HepG2 (cell line): Measurements from ENCODE around the gene TRIM25. TPM values are rescaled to one million over a fixed set of nuclear protein-coding genes. Genes with fewer than 3 reads are reported as not detected.

Experiments
- E2F5 ChIP-seq: sonication (generic); formaldehyde crosslinking; conservative IDR thresholded peaks from 2 replicates; pipeline ENCODE4 v1.4.0; 2020; ENCODE audit warnings: missing genetic modification reagents
- FOXA3 ChIP-seq: IDR thresholded peaks from 2 replicates; pipeline ENCODE4 v1.6.1; 2016; ENCODE audit warnings: missing genetic modification reagents, missing compliant biosample characterization
- RXRB ChIP-seq: IDR thresholded peaks from 2 replicates; pipeline ENCODE4 v1.6.1; 2016; ENCODE audit warnings: borderline replicate concordance, missing genetic modification reagents, missing compliant biosample characterization
- SSRP1 ChIP-seq: IDR thresholded peaks from 2 replicates; pipeline ENCODE4 v1.6.1; 2016; ENCODE audit warnings: control low read depth
- TFDP2 ChIP-seq: sonication (generic); formaldehyde crosslinking; IDR thresholded peaks from 2 replicates; pipeline ENCODE4 v1.4.0; 2020; ENCODE audit warnings: missing genetic modification reagents
- ZBTB7A ChIP-seq: sonication (generic); formaldehyde crosslinking; IDR thresholded peaks from 2 replicates; pipeline ENCODE4 v1.8.0; 2022; ENCODE audit warnings: mild to moderate bottlenecking, missing genetic modification reagents
- ZNF12 ChIP-seq: sonication (generic); formaldehyde crosslinking; IDR thresholded peaks from 2 replicates; pipeline ENCODE4 v1.5.0; 2020; ENCODE audit warnings: missing genetic modification reagents
- ZNF556 ChIP-seq: sonication (generic); formaldehyde crosslinking; IDR thresholded peaks from 2 replicates; pipeline ENCODE4 v1.4.0; 2020; ENCODE audit warnings: mild to moderate bottlenecking, missing genetic modification reagents, borderline replicate concordance
- ZNF558 ChIP-seq: sonication (generic); formaldehyde crosslinking; IDR thresholded peaks from 2 replicates; pipeline ENCODE4 v1.9.0; 2022; ENCODE audit warnings: mild to moderate bottlenecking, missing genetic modification reagents, borderline replicate concordance
- ZNF710 ChIP-seq: sonication (generic); formaldehyde crosslinking; IDR thresholded peaks from 2 replicates; pipeline ENCODE4 v1.5.0; 2020; ENCODE audit warnings: mild to moderate bottlenecking, missing genetic modification reagents, borderline replicate concordance
- ZNF816 ChIP-seq: sonication (generic); formaldehyde crosslinking; IDR thresholded peaks from 2 replicates; pipeline ENCODE4 v1.8.0; 2022; ENCODE audit warnings: missing genetic modification reagents, mild to moderate bottlenecking, borderline replicate concordance
- ZSCAN30 ChIP-seq: sonication (generic); formaldehyde crosslinking; IDR thresholded peaks from 2 replicates; pipeline ENCODE4 v1.5.0; 2020; ENCODE audit warnings: mild to moderate bottlenecking, missing genetic modification reagents
- polyA plus RNA-seq, 8 experiments: library from polyadenylated mRNA; depleted of rRNA in 3 of 8; stranded (reverse) in 7 of 8; unstranded in 1 of 8; fragments of >200 nt; fragmentation: Illumina TruSeq in 4 of 8; extraction: Trizol in 4 of 8; gene quantifications; 2 replicates each; pipeline versions ENCODE4 v1.2.1 to v1.2.3, GENCODE V29; 2011 to 2016; ENCODE audit warnings: low read depth in 4 of 8, missing spikeins in 1 of 8, mixed read lengths in 1 of 8; ENCODE audit not compliant: insufficient read depth in 1 of 8
- total RNA-seq, 5 experiments: library from RNA; depleted of rRNA; stranded (reverse); fragments of >200 nt; fragmentation: Illumina TruSeq; extraction: Trizol; gene quantifications; 2 replicates each; pipeline ENCODE4 v1.2.3, GENCODE V29; 2016; ENCODE audit warnings: low read depth in 1 of 5
- TF ChIP-seq, protein P1 (sequence below), 2 experiments: fragments of 450-650 bp in 1 of 2; sonication (generic) in 1 of 2; formaldehyde crosslinking in 1 of 2; IDR thresholded peaks; 2 replicates each; pipeline versions ENCODE4 v1.6.1 to v1.8.0; 2016 to 2022; ENCODE audit warnings: antibody characterized with exemption in 1 of 2, mild to moderate bottlenecking in 1 of 2, missing genetic modification reagents in 1 of 2
- TF ChIP-seq, protein P2 (sequence below): IDR thresholded peaks from 2 replicates; pipeline ENCODE4 v1.6.1; 2018; ENCODE audit warnings: missing genetic modification reagents

TRIM25 gene
- total and polyA plus RNA-seq, 2 of the 13 experiments (the other 11 are each of a cell fraction or from before 2014, with no cell fraction given): 30.8 to 42.2 TPM

- TF ChIP-seq, protein P1, sequence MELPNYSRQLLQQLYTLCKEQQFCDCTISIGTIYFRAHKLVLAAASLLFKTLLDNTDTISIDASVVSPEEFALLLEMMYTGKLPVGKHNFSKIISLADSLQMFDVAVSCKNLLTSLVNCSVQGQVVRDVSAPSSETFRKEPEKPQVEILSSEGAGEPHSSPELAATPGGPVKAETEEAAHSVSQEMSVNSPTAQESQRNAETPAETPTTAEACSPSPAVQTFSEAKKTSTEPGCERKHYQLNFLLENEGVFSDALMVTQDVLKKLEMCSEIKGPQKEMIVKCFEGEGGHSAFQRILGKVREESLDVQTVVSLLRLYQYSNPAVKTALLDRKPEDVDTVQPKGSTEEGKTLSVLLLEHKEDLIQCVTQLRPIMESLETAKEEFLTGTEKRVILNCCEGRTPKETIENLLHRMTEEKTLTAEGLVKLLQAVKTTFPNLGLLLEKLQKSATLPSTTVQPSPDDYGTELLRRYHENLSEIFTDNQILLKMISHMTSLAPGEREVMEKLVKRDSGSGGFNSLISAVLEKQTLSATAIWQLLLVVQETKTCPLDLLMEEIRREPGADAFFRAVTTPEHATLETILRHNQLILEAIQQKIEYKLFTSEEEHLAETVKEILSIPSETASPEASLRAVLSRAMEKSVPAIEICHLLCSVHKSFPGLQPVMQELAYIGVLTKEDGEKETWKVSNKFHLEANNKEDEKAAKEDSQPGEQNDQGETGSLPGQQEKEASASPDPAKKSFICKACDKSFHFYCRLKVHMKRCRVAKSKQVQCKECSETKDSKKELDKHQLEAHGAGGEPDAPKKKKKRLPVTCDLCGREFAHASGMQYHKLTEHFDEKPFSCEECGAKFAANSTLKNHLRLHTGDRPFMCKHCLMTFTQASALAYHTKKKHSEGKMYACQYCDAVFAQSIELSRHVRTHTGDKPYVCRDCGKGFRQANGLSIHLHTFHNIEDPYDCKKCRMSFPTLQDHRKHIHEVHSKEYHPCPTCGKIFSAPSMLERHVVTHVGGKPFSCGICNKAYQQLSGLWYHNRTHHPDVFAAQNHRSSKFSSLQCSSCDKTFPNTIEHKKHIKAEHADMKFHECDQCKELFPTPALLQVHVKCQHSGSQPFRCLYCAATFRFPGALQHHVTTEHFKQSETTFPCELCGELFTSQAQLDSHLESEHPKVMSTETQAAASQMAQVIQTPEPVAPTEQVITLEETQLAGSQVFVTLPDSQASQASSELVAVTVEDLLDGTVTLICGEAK (IDR thresholded peaks at IDR 0.05): no peak
- TF ChIP-seq, protein P1 (CRISPR knock-in tag; IDR thresholded peaks at IDR 0.05): no peak
- no peak for TF ChIP-seq E2F5
- TF ChIP-seq SSRP1: peak; percentile 54; the same call in 1 of the 2 replicates
- TF ChIP-seq, protein P2, sequence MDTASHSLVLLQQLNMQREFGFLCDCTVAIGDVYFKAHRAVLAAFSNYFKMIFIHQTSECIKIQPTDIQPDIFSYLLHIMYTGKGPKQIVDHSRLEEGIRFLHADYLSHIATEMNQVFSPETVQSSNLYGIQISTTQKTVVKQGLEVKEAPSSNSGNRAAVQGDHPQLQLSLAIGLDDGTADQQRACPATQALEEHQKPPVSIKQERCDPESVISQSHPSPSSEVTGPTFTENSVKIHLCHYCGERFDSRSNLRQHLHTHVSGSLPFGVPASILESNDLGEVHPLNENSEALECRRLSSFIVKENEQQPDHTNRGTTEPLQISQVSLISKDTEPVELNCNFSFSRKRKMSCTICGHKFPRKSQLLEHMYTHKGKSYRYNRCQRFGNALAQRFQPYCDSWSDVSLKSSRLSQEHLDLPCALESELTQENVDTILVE (CRISPR knock-in tag): no peak
- no peak for TF ChIP-seq ZNF816 (CRISPR knock-in tag)
- TF ChIP-seq ZNF558 (CRISPR knock-in tag): no peak
- peak; percentile 47; the same call in 1 of the 2 replicates for TF ChIP-seq TFDP2 (CRISPR knock-in tag)
- TF ChIP-seq RXRB (CRISPR knock-in tag): peak; percentile 98
- TF ChIP-seq ZSCAN30: no peak
- no peak; the same call in 1 of the 2 replicates for TF ChIP-seq ZNF556 (CRISPR knock-in tag)
- no peak for TF ChIP-seq ZBTB7A
- TF ChIP-seq FOXA3 (CRISPR knock-in tag): peak; percentile 55
- peak; percentile 61; the same call in 1 of the 2 replicates for TF ChIP-seq ZNF710 (CRISPR knock-in tag)
- no peak for TF ChIP-seq ZNF12 (CRISPR knock-in tag)
These were observed 3.9 kb downstream of the TRIM25 start (continued) for GRCh38 chr17:56909742-56910508.
